GM18907 (cell line): ENCODE data around the gene RUNDC3A.

Experiments
- ATAC-seq: cut with Tn5 transposase; IDR thresholded peaks from one replicate; pipeline ENCODE4 v1.9.1; 2021; ENCODE audit warnings: mild to moderate bottlenecking, moderate library complexity; ENCODE audit not compliant: unreplicated experiment

RUNDC3A gene

DNA sequence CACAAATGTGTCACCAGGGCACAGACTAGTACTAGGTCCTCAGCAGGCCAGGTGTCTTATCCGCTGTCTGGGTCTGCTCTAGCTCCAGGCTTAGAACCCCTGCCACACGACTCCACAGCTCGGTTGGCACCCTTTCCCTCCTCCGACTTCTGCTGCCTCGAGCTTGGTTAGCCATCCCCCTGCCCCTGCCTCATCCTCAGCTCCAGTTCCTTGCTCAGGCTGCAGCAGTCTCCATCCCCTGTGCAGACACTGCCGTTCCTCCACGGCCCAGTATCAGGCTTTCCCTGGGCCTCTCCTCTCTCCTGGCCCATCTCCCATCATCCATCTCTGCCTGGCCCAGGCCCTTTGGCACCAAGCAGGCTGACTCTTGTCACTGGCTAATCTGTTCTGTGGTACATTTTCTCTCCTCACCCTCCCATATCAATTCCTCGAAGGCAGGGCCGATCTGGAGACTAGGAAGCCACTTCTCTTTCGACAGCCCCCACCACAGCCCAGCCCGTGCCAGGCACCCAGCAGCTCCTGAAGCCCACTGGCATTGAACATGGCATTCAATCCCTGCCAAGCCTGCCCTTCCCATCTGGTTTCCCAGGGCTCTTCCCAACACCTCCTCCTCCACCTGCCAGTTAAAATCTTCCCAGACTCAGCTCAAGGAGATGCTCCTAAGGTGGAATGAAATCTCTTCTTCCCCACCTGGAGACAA, 35.3 kb downstream of the RUNDC3A start:
- no peak for ATAC-seq

- peak; percentile 59 for ATAC-seq
Observed at GRCh38 chr17:44344939-44345453, 36.6 kb downstream of the RUNDC3A start, which contains the start of gene GRN. TSS of gene GRN (plus strand) at chr17:44345302. CDS start at chr17:44349165, 3,863 bp downstream.

DNA sequence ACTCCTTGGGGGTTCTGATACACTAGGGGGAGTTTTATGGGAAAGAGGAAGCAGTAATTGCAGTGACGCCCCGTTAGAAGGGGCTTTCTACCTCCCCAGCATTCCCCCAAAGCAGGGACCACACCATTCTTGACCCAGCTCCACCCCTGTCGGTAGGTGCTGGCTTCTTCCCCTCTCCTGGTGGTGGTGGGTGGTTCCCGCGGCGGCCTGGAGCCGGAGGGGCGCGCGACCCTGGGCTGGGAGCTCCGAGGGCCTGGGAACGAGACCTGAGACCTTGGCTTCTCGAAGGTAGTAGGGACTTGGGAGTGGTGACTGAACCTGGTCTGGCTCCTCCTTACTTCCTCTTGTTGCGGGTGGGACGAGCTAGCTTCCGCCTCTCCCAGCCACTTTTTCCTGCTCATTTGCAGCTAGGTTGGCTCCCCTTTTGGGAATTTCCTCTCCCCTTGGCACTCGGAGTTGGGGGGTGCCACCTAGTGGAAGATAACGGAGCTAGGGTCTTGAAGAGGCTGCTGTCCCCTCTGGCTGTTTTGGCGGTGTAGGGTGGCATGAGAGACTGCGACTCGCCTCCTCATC, 37.1 kb downstream of the RUNDC3A start:
- peak; percentile 6 for ATAC-seq

DNA sequence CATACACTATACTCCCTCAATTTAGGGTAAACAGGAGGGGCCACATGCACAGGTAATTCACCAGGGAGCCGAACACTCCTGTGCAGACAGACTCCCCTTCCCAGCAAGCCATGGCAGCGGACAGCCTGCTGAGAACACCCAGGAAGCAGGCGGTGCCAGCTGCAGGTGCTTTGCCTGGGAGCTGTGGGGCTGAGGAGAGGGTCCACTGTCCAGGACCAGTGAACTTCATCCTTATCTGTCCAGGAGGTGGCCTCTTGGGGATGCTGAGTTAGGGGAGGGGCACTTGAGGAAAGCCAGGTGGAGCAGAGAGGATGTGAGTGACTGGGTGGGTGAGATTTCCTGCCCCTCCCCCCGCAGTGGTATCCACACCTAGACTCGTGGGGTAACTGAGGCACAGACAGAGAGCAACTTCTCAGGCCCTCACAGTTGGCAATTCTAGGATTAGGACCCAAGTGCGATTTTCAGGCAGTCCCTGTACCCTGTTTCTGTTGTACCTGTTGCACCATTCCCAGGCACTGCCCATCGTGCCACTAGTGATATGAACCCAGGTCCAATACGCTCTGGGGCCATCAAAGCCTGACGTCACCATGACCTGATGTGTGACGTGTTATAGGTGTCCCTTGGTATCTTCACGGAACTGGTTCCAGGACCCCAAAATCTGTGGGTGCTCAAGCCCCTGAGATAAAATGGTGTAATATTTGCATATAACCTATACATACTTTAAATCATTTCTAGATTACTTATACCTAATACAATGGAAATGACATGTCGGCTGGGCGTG, 37.9 kb downstream of the RUNDC3A start:
- no peak for ATAC-seq

DNA sequence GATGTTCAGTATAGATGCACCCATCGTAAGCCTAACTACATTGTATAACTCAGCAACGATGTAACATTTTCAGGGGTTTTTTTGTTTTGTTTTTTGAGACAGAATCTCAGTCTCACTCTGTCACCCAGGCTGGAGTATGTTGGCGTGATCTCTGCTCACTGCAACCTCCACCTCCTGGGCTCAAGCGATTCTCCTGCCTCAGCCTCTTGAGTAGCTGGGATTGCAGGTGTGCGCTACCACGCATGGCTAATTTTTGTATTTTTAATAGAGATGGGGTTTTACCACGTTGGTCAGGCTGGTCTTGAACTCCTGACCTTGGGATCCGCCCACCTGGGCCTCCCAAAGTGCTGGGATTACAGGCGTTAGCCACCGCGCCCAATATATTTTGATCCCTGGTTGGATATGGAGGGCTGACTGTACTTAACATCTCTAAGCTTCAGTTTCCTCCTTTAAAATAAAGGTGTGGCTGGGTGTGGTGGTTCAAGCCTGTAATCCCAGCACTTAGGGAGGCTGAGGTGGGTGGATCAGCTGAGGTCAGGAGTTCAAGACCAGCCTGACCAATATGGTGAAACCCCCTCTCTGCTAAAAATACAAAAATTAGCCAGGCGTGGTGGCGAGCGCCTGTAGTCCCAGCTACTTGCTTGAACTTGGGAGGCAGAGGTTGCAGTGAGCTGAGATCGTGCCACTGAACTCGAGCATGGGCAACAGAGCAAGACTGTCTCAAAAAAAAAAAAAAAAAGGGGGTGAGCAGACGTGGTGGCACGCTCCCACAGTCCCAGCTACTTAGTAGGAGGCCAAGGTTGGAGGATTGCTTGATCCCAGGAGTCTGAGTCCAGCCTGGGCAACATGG, 39.0 kb downstream of the RUNDC3A start:
- peak; percentile 10 for ATAC-seq

DNA sequence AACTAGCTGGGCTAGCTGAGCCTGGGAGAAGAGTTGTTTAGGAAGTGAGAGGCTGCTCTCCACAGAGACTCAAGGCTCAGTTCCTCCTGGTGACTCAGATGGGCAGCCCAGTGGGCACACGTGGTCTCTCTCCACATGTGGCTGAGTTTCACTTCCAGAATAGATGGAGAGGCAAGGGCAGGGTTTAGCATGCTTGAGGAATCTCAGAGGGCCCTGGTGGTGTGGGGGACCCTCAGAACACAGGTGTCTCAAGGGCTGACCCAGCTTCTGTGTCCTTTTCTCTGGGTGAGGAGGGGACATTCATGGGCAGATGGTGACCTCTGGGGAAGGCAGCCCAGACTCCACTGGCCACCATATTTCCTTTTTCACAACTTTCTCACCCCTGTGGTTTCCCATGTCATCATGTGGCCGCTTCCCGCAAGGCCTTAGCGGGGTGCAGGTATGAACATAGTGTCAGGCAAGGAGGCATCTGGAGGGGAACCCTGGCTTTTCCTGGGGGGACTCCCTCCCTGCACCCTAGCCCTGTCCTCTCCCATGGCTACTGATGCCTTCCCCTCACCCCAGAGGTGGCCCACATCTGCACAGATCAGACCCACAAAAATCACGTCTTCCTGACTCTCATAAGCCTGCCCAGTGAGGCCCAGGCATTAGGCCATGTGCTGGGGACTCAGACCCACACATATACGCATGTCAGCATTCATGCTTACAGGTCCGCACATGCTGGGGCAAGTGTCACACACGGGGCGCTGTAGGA, 40.0 kb downstream of the RUNDC3A start:
- peak; percentile 38 for ATAC-seq

DNA sequence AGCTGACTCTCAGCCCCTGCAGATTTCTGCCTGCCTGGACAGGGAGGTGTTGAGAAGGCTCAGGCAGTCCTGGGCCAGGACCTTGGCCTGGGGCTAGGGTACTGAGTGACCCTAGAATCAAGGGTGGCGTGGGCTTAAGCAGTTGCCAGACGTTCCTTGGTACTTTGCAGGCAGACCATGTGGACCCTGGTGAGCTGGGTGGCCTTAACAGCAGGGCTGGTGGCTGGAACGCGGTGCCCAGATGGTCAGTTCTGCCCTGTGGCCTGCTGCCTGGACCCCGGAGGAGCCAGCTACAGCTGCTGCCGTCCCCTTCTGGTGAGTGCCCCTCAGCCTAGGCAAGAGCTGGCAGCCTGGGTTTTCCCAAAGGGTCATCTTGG, 40.6 kb downstream of the RUNDC3A start:
- no peak for ATAC-seq

DNA sequence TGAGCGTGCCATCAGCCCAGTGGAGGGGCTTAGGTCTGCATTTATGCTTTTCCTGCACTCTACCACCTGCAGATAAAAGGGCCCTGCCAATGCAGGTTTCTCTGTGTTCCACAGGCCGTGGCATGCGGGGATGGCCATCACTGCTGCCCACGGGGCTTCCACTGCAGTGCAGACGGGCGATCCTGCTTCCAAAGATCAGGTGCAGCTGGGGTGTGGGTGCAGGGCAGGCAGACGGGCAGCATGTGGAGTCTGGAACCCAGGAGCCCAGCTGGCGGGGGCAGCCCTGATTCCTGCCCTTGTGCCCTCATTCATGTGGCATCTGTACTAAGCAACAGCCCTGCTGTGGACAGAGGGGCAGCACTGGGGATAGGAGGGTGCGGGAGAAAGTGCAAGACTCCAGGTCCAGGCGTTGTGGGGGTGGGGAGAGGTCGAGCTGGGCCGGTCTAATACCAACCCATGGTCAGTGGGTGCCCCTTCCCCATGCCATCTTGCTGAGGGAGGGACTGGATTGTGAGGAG, 41.2 kb downstream of the RUNDC3A start:
- no peak for ATAC-seq

DNA sequence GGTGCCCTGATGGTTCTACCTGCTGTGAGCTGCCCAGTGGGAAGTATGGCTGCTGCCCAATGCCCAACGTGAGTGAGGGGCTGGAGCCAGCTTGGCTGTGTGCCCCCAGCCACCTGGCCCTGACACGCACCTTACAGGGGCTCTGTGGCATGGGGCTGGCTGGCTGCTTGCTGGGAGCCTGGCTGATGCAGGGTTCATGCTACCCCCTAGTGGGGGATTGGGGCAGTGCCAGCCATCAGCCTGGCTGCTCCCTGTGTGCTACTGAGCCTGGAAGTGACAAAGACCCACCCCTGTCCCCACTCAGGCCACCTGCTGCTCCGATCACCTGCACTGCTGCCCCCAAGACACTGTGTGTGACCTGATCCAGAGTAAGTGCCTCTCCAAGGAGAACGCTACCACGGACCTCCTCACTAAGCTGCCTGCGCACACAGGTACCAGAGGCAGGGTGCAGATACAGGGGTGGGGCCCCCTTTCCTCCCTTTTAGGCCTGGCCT, 42.4 kb downstream of the RUNDC3A start:
- ATAC-seq: no peak

DNA sequence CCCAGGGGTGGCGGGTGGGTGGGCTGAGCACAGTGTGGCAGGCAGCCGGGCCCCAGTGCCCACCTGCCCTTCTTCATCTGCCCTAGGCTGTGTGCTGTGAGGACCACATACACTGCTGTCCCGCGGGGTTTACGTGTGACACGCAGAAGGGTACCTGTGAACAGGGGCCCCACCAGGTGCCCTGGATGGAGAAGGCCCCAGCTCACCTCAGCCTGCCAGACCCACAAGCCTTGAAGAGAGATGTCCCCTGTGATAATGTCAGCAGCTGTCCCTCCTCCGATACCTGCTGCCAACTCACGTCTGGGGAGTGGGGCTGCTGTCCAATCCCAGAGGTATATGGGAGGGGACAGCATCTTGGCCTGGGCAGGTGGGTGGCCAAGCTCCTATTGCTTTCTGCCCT, 43.1 kb downstream of the RUNDC3A start:
- no peak for ATAC-seq

DNA sequence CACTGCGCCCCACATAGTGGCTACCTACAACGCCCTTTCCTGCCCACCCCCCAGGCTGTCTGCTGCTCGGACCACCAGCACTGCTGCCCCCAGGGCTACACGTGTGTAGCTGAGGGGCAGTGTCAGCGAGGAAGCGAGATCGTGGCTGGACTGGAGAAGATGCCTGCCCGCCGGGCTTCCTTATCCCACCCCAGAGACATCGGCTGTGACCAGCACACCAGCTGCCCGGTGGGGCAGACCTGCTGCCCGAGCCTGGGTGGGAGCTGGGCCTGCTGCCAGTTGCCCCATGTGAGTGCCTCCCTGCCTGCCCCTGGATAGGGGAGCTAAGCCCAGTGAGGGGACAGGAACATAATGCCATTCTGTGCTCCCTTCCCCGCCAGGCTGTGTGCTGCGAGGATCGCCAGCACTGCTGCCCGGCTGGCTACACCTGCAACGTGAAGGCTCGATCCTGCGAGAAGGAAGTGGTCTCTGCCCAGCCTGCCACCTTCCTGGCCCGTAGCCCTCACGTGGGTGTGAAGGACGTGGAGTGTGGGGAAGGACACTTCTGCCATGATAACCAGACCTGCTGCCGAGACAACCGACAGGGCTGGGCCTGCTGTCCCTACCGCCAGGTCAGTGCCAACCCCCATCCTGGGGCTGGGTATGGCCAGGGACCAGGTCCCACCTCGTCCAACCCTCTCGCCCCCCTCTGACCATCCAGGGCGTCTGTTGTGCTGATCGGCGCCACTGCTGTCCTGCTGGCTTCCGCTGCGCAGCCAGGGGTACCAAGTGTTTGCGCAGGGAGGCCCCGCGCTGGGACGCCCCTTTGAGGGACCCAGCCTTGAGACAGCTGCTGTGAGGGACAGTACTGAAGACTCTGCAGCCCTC, 43.8 kb downstream of the RUNDC3A start:
- ATAC-seq: no peak

GRCh38 chr17:44352828-44353671, 44.6 kb downstream of the RUNDC3A start:
- ATAC-seq: no peak

GRCh38 chr17:44353672-44354331, 45.4 kb downstream of the RUNDC3A start:
- ATAC-seq: no peak

DNA sequence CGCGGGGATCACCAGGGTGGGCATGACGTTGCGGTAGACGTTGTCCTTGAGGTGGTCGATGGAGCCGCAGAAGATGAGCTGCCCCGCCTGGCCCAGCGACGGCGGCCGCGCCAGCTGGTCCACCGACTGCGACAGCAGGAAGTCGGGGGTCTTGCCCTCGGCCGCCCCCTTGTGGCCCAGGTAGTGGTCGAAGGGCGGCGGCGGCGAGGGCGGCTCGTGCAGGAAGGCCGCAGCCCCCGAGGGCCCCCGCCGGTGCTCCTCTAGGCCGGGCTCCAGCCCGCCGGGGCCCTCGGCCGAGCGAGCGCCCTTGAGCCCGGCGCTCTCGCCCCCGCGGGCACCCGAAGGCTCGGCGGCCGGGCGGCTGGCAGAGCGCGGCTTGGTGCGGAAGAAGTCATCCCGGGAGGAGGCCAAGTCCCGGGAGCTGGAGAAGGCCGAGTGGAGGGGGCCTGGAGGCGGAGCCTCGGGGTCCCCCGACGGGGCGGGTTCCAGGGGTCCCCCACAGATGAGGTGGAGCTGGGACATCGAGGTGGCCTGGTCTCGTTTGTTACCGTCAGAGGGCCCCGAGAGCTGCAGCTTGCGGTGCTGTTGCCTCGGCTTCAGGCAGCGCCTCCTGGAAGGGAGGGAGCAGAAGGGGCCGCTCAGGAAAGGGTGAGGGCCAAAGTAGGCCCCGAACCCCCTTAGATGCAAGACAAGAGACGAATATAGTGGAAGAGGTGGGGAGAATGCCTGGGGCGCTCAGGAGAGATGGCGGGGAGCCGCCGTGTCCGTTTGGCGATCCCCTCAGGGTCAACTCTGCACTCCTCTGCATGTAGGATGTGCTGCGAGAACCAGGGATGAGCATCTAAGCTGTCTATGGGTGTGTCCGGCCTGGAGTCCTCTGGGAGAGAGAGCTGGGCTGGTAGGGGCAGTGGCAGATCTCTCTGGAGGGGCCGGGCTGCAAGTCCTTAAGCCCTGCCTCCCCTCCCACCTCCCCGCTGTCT, 46.5 kb downstream of the RUNDC3A start:
- no peak for ATAC-seq

GRCh38 chr17:44355642-44356099, 47.3 kb downstream of the RUNDC3A start:
- ATAC-seq: no peak

DNA sequence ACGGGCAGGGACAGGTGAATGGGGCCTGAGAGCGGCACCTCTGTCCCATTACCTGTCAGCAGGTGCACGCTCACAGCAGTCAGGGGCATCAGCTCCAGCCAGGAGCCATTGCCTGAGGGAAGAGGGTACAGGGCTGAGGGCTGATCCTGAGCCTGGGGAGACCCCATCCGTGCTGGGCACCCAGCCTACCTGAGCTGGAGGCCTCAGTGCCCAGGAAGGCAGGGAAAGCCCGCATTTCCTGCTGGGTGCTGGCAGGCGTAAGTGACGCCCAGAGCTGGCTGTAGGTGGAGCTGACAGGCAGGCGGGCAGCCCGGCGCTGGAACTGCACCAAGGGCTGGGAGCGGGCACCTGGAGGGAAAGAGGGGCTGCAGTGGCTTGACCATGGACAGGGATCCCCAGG, 47.8 kb downstream of the RUNDC3A start:
- ATAC-seq: no peak
